Ureter (tissue), 1 donor: Measurements from ENCODE around the gene COBL. TPM values are rescaled to one million over a fixed set of nuclear protein-coding genes. Genes with fewer than 3 reads are reported as not detected.

ENCODE experiments used
- DNase-seq: peaks from one replicate; pipeline ENCODE4 v3.0.0-alpha.2; 2020; ENCODE audit warnings: low spot score
- total RNA-seq: library from RNA; stranded (reverse); gene quantifications from one replicate; pipeline ENCODE4 v1.2.4, GENCODE V29; 2023
- donor health status: DM: yes; HTN: yes; CAD: no.

Gene COBL, protein sequence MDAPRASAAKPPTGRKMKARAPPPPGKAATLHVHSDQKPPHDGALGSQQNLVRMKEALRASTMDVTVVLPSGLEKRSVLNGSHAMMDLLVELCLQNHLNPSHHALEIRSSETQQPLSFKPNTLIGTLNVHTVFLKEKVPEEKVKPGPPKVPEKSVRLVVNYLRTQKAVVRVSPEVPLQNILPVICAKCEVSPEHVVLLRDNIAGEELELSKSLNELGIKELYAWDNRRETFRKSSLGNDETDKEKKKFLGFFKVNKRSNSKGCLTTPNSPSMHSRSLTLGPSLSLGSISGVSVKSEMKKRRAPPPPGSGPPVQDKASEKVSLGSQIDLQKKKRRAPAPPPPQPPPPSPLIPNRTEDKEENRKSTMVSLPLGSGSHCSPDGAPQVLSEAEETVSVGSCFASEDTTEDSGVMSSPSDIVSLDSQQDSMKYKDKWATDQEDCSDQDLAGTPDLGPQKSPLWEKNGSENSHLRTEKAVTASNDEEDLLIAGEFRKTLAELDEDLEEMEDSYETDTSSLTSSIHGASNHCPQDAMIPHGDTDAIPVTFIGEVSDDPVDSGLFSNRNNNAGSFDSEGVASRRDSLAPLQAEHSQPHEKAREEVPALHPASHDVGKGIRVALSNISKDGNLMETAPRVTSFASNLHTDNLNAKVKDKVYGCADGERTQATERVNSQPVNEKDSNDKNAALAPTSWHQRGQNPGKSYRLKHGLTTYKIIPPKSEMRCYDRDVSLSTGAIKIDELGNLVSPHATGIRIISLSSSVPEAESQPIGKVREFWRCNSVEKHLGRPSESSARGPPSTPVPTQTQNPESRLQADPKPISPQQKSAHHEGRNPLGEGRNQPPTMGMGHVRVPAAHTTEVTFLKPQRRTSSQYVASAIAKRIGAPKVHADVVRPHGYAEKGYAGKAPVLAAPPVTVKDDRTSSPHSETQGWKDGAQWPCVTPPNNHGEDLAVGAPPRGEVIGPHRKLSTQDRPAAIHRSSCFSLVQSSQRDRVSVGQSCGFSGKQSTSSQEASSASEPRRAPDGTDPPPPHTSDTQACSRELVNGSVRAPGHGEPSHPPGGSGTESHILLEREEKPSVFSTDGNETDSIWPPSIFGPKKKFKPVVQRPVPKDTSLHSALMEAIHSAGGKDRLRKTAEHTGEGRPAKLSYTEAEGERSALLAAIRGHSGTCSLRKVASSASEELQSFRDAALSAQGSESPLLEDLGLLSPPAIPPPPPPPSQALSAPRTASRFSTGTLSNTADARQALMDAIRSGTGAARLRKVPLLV
- 1.3 TPM for total RNA-seq

GRCh38 chr7:51316666-51317581 is at the start of gene COBL:
COBL (minus strand) TSS chr7:51316809; CDS start chr7:51316633, 176 bp downstream.
- DNase-seq = no peak

DNA sequence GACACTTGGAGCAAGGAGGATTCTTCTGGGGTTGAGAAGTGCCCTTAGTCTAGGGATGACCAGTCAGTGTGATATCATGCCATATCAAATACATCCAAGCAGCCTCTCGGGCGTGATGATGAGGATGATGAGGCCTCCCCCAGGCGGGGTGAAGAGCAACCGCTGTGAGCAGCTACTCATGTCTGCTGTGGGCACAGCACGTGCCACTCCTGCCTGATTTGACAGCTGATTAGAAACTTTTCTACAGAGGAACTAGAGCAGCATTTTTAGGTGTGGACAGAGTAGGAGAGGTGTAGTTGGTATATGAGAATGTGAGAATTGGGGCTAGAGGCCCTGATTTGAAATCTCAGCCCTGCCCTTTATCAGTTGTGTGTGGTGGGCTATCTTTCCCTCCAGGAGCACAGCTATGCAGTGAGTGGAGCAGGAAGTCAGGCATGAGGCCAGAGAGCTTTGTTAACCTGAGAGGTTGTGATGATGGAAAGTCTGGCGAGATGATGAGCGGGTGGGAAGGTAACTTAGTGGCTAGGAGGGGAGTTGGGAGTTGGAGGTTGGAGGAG is 49.6 kb upstream of the COBL start:
- no peak for DNase-seq

DNA sequence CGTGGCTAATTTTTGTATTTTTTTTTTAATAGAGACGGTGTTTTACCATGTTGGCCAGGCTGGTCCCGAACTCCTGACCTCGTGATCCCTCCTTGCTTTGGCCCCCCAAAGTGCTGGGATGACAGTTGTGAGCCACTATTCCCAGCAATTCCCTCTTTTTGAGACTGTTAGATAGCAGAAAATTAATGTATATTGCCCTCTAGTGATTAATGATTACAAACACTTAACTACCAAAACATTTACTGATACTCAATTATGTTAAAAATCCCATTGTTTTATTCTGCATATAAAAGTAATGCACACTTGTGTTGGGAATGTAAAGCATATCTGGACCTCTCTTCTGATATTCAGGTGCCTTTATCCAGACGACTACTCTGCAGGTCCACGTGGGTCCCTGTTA is 41.2 kb upstream of the COBL start:
- DNase-seq = no peak

DNA sequence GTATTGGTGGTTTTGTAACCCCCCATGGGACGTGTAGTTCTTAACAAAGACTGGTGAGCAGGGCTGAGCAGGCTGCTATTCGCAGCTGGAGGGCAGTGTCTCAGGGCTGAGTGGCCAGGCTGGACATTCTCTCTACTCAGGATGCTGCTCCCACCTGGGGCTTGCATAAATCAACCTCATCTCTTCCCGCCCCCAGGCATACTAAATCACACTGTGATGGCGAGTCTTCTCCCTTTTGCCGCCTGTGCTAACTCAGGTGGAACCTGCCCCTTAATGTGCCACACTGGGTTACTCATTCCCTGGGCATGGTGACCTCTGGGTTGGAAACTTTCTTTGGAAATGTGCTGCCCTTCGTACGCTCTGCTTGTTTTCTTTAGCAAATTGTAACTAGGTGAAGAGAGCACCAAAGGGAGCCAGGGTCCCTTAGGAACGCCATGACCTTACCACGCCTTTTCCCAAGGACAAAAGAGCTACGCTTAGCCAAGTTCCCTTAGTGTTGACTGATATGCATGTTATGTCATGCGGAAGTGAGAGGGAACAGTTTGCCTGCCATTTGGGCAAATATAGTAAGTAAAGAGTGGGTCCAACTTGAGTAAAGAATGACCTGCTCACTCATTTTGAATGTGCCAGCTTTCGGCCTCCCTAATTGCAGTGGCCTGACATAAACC is 40.4 kb upstream of the COBL start:
- no peak for DNase-seq

GRCh38 chr7:51354897-51355296 is 38.3 kb upstream of the COBL start:
- no peak for DNase-seq

- DNase-seq = no peak
Observed at GRCh38 chr7:51354434-51354833, 37.8 kb upstream of the COBL start.

GRCh38 chr7:51352174-51353100 is 35.8 kb upstream of the COBL start:
- no peak for DNase-seq

GRCh38 chr7:51351661-51352060 is 35.1 kb upstream of the COBL start:
- no peak for DNase-seq

DNA sequence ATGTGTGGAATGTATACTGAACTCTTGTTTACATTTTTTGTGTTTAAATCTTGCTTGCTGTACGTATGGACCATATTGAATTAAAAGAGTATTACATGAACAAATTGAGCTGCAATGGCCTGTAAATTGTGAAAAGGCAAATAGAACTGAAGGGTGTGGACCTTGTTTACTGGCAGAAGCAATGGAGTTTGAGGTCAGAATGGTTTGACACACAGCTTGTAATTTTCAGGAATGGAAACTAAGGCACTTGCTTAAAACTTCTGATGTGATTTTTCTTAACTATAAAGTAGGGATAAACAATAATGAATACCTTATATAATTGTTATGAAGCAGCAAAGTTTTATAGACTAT is 33.9 kb upstream of the COBL start:
- DNase-seq = no peak

- no peak for DNase-seq
Observed at GRCh38 chr7:51349820-51350545, 33.4 kb upstream of the COBL start.

DNA sequence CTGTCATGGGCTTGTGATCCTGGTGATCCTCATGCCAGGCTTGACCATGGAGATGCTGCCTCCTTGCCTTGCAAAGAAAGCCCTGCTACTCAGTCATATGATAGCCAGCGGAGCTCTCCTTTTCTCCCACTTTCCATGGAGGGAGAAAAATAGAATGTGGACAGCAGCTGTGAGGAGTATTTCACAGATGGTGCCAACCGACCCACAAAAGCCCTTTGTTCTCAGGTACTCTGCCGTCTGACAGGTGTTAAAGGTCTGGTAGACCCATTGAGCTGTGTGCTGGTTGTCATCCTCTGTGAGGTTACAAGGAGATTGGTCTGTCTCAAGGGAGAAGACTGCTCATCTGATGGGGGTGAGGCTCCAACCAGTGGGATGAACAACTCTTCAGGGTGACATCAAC is 29.5 kb upstream of the COBL start:
- DNase-seq = no peak

GRCh38 chr7:51344406-51345138 is 28.0 kb upstream of the COBL start:
- no peak for DNase-seq

DNA sequence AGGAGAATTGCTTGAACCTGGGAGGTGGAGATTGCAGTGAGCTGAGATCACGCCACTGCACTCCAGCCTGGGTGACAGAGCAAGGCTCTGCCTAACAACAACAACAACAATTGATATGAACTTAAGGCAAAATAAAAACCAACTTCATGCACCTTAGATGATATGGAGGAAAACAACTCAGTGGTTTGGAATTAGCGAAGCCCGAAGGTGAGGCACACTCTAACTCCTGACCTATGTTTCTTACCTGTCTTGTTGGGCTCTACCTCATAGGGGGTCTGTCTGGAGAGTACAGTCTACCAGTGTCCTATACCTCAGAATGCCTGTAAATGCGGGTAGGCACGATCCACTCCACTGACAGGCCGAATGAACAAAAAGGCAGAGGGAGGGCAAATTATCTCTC is 24.3 kb upstream of the COBL start:
- no peak for DNase-seq

- DNase-seq = no peak
Observed at GRCh38 chr7:51340029-51340838, 23.6 kb upstream of the COBL start.

- DNase-seq = no peak
Observed at GRCh38 chr7:51335057-51335456, 18.4 kb upstream of the COBL start.

DNA sequence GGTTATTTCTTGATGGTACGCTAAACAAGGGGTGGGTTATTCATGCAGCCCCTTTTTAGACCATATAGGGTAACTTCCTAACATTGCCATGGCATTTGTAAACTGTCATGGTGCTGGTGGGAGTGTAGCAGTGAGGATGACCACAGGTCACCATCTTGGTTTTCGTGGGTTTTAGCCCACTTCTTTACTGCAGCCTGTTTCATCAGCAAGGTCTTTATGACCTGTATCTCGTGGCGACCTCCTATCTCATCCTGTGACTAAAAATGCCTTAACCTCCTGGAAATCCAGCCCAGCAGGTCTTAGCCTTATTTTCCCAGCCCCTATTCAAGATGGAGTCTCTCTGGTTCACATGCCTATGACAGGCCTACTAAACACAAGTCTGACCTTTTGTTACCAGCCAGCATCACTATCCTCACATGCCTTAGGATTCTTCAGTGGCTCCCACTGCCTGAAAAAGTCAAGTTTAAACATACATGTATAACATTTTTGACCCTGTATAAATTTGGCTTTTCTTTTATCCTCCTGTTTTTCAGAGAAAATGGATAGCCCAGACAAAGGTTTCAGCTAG is 13.2 kb upstream of the COBL start:
- no peak for DNase-seq
